HepG2 (cell line): ENCODE data around the gene TOR1B. TPM values are rescaled to one million over a fixed set of nuclear protein-coding genes. Genes with fewer than 3 reads are reported as not detected.

ENCODE experiments used
- ARNT2 ChIP-seq: sonication (generic); formaldehyde crosslinking; IDR thresholded peaks from 2 replicates; pipeline ENCODE4 v1.8.0; 2022; ENCODE audit warnings: mild to moderate bottlenecking, low read depth, missing genetic modification reagents, moderate library complexity
- FOSL2 ChIP-seq: sonication (generic); formaldehyde crosslinking; IDR thresholded peaks from 2 replicates; pipeline ENCODE4 v1.4.0; 2020; ENCODE audit warnings: missing genetic modification reagents
- FOXC1 ChIP-seq: sonication (generic); formaldehyde crosslinking; IDR thresholded peaks from 2 replicates; pipeline ENCODE4 v1.8.0; 2022; ENCODE audit warnings: mild to moderate bottlenecking, missing genetic modification reagents, borderline replicate concordance
- GATAD1 ChIP-seq: IDR thresholded peaks from 2 replicates; pipeline ENCODE4 v1.6.1; 2016; ENCODE audit warnings: missing genetic modification reagents, missing compliant biosample characterization
- KDM5A ChIP-seq: fragments of 200-600 bp; sonication (generic); IDR thresholded peaks from 2 replicates; pipeline ENCODE4 v1.7.0; 2018; ENCODE audit warnings: antibody characterized with exemption, mild to moderate bottlenecking, low read length, borderline replicate concordance
- MEIS2 ChIP-seq: sonication (generic); formaldehyde crosslinking; IDR thresholded peaks from 2 replicates; pipeline ENCODE4 v1.9.0; 2021; ENCODE audit warnings: mild to moderate bottlenecking, missing genetic modification reagents
- MTERF4 ChIP-seq: sonication (generic); formaldehyde crosslinking; IDR thresholded peaks from 2 replicates; pipeline ENCODE4 v1.8.0; 2023; ENCODE audit warnings: mild to moderate bottlenecking, missing genetic modification reagents
- REPIN1 ChIP-seq: sonication (generic); formaldehyde crosslinking; IDR thresholded peaks from 2 replicates; pipeline ENCODE4 v1.8.0; 2022; ENCODE audit warnings: missing genetic modification reagents, low read depth, mild to moderate bottlenecking, borderline replicate concordance
- SIX4 ChIP-seq: sonication (generic); formaldehyde crosslinking; IDR thresholded peaks from 2 replicates; pipeline ENCODE4 v1.4.0; 2020; ENCODE audit warnings: missing genetic modification reagents
- SNAPC2 ChIP-seq: sonication (generic); formaldehyde crosslinking; IDR thresholded peaks from 2 replicates; pipeline ENCODE4 v1.8.1; 2022; ENCODE audit warnings: mild to moderate bottlenecking, missing genetic modification reagents
- ZFP36 ChIP-seq: fragments of 150-350 bp; IDR thresholded peaks from 2 replicates; pipeline ENCODE4 v1.6.1; 2018; ENCODE audit warnings: borderline replicate concordance, low read length, low read depth; ENCODE audit not compliant: partially characterized antibody
- ZNF460 ChIP-seq: sonication (generic); formaldehyde crosslinking; IDR thresholded peaks from 2 replicates; pipeline ENCODE4 v1.5.1; 2020; ENCODE audit warnings: missing genetic modification reagents, mild to moderate bottlenecking, borderline replicate concordance
- ZNF598 ChIP-seq: sonication (generic); formaldehyde crosslinking; IDR thresholded peaks from 2 replicates; pipeline ENCODE4 v1.5.1; 2020; ENCODE audit warnings: mild to moderate bottlenecking, missing genetic modification reagents, borderline replicate concordance
- ZNF841 ChIP-seq: sonication (generic); formaldehyde crosslinking; IDR thresholded peaks from 2 replicates; pipeline ENCODE4 v1.8.1; 2023; ENCODE audit warnings: missing genetic modification reagents, borderline replicate concordance
- polyA plus RNA-seq, 8 experiments: library from polyadenylated mRNA; depleted of rRNA in 3 of 8; stranded (reverse) in 7 of 8; unstranded in 1 of 8; fragments of >200 nt; fragmentation: Illumina TruSeq in 4 of 8; extraction: Trizol in 4 of 8; gene quantifications; 2 replicates each; pipeline versions ENCODE4 v1.2.1 to v1.2.3, GENCODE V29; 2011 to 2016; ENCODE audit warnings: low read depth in 4 of 8, missing spikeins in 1 of 8, mixed read lengths in 1 of 8; ENCODE audit not compliant: insufficient read depth in 1 of 8
- total RNA-seq, 5 experiments: library from RNA; depleted of rRNA; stranded (reverse); fragments of >200 nt; fragmentation: Illumina TruSeq; extraction: Trizol; gene quantifications; 2 replicates each; pipeline ENCODE4 v1.2.3, GENCODE V29; 2016; ENCODE audit warnings: low read depth in 1 of 5
- TF ChIP-seq, protein P1 (sequence below): IDR thresholded peaks from 2 replicates; pipeline ENCODE4 v1.6.1; 2018; ENCODE audit warnings: missing genetic modification reagents
- TF ChIP-seq, protein P2 (sequence below): IDR thresholded peaks from 2 replicates; pipeline ENCODE4 v1.6.1; 2016; ENCODE audit warnings: low read depth
- TF ChIP-seq, protein P3 (sequence below): sonication (generic); formaldehyde crosslinking; IDR thresholded peaks from 2 replicates; pipeline ENCODE4 v1.5.0; 2020; ENCODE audit warnings: mild to moderate bottlenecking, missing genetic modification reagents, borderline replicate concordance
- TF ChIP-seq, protein P4 (sequence below): sonication (generic); formaldehyde crosslinking; IDR thresholded peaks from 2 replicates; pipeline ENCODE4 v1.4.0; 2020; ENCODE audit warnings: mild to moderate bottlenecking, missing genetic modification reagents
- TF ChIP-seq, protein P5 (sequence below): sonication (generic); formaldehyde crosslinking; IDR thresholded peaks from 2 replicates; pipeline ENCODE4 v1.4.0; 2020; ENCODE audit warnings: missing genetic modification reagents, low read depth, mild to moderate bottlenecking, borderline replicate concordance

TOR1B gene
- total and polyA plus RNA-seq, 2 of the 13 experiments (the other 11 are each of a cell fraction or from before 2014, with no cell fraction given) = 18.1 to 21.3 TPM

- TF ChIP-seq, protein P1, sequence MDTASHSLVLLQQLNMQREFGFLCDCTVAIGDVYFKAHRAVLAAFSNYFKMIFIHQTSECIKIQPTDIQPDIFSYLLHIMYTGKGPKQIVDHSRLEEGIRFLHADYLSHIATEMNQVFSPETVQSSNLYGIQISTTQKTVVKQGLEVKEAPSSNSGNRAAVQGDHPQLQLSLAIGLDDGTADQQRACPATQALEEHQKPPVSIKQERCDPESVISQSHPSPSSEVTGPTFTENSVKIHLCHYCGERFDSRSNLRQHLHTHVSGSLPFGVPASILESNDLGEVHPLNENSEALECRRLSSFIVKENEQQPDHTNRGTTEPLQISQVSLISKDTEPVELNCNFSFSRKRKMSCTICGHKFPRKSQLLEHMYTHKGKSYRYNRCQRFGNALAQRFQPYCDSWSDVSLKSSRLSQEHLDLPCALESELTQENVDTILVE (CRISPR knock-in tag) = peak; percentile 96
- TF ChIP-seq SIX4 (CRISPR knock-in tag) = 0 out of 2 replicates have a peak, but pooled peaks have one; percentile 30
- TF ChIP-seq FOXC1 (CRISPR knock-in tag) = peak; percentile 71
- 0 out of 2 replicates have a peak, but pooled peaks have one; percentile 43 for TF ChIP-seq ZNF841 (CRISPR knock-in tag)
- TF ChIP-seq ZFP36 = no peak
- peak; percentile 56; the same call in 1 of the 2 replicates for TF ChIP-seq KDM5A
- TF ChIP-seq, protein P2, sequence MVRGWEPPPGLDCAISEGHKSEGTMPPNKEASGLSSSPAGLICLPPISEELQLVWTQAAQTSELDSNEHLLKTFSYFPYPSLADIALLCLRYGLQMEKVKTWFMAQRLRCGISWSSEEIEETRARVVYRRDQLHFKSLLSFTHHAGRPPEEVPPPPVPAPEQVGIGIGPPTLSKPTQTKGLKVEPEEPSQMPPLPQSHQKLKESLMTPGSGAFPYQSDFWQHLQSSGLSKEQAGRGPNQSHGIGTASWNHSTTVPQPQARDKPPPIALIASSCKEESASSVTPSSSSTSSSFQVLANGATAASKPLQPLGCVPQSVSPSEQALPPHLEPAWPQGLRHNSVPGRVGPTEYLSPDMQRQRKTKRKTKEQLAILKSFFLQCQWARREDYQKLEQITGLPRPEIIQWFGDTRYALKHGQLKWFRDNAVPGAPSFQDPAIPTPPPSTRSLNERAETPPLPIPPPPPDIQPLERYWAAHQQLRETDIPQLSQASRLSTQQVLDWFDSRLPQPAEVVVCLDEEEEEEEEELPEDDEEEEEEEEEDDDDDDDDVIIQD = peak; percentile 63
- TF ChIP-seq, protein P3, sequence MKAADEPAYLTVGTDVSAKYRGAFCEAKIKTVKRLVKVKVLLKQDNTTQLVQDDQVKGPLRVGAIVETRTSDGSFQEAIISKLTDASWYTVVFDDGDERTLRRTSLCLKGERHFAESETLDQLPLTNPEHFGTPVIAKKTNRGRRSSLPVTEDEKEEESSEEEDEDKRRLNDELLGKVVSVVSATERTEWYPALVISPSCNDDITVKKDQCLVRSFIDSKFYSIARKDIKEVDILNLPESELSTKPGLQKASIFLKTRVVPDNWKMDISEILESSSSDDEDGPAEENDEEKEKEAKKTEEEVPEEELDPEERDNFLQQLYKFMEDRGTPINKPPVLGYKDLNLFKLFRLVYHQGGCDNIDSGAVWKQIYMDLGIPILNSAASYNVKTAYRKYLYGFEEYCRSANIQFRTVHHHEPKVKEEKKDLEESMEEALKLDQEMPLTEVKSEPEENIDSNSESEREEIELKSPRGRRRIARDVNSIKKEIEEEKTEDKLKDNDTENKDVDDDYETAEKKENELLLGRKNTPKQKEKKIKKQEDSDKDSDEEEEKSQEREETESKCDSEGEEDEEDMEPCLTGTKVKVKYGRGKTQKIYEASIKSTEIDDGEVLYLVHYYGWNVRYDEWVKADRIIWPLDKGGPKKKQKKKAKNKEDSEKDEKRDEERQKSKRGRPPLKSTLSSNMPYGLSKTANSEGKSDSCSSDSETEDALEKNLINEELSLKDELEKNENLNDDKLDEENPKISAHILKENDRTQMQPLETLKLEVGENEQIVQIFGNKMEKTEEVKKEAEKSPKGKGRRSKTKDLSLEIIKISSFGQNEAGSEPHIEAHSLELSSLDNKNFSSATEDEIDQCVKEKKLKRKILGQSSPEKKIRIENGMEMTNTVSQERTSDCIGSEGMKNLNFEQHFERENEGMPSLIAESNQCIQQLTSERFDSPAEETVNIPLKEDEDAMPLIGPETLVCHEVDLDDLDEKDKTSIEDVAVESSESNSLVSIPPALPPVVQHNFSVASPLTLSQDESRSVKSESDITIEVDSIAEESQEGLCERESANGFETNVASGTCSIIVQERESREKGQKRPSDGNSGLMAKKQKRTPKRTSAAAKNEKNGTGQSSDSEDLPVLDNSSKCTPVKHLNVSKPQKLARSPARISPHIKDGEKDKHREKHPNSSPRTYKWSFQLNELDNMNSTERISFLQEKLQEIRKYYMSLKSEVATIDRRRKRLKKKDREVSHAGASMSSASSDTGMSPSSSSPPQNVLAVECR (CRISPR knock-in tag) = peak; percentile 98
- TF ChIP-seq GATAD1 = peak; percentile 92
- peak; percentile 51; the same call in 1 of the 2 replicates for TF ChIP-seq SNAPC2 (CRISPR knock-in tag)
- TF ChIP-seq ZNF460 = peak; percentile 98
- peak; percentile 75; the same call in 1 of the 2 replicates for TF ChIP-seq ARNT2 (CRISPR knock-in tag)
- peak; percentile 37; the same call in 1 of the 2 replicates for TF ChIP-seq MEIS2 (CRISPR knock-in tag)
- TF ChIP-seq, protein P4, sequence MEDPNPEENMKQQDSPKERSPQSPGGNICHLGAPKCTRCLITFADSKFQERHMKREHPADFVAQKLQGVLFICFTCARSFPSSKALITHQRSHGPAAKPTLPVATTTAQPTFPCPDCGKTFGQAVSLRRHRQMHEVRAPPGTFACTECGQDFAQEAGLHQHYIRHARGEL (CRISPR knock-in tag) = no peak
- TF ChIP-seq REPIN1 (CRISPR knock-in tag) = peak; percentile 98
- TF ChIP-seq ZNF598 (CRISPR knock-in tag) = 0 out of 2 replicates have a peak, but pooled peaks have one; percentile 43
- TF ChIP-seq FOSL2 (CRISPR knock-in tag) = peak; percentile 65
- TF ChIP-seq MTERF4 (CRISPR knock-in tag) = peak; percentile 65; the same call in 1 of the 2 replicates
- TF ChIP-seq, protein P5, sequence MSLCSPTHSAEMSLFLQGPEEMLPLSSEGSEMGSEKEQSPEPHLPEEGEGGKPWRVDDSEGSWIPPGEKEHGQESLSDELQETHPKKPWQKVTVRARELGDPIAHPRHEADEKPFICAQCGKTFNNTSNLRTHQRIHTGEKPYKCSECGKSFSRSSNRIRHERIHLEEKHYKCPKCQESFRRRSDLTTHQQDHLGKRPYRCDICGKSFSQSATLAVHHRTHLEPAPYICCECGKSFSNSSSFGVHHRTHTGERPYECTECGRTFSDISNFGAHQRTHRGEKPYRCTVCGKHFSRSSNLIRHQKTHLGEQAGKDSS (CRISPR knock-in tag) = peak; percentile 58; the same call in 1 of the 2 replicates
These were observed 21.1 kb downstream of the TOR1B start, which contains the start of gene TOR1A (continued) for GRCh38 chr9:129823935-129824601.
